Measurements from ENCODE around the gene DRICH1. TPM values are rescaled to one million over a fixed set of nuclear protein-coding genes. Genes with fewer than 3 reads are reported as not detected.
"Not testable (repeated sequence)": the region's sequence is repeated elsewhere in the genome, so short reads cannot be mapped to it uniquely, and the experiment has no call there.

DRICH1 gene
- total RNA-seq, 4 donors from 2014 or later, result 1.4 TPM; not detected in 3

DNA sequence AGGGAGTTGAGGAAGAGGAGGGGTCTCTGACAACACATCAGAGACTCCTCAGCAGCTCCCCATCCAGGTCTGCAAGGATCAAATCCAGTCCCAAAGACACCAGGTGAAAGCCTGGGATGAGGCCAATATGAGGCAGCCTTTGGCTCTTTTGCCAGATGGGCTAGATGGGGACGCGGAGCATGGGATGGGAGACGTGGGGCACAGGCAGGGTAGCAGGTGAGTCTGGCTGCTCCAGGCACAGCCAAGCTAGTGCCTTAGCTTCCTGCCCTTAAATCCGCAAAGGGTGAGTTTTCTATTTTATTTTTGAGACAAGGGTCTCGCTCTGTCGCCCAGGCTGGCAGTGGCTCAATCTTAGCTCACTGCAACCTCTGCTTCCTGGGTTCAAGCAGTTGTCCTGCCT lies 19.6 kb upstream of the DRICH1 start:
- Histone ChIP-seq H3K9me3 (no peaks in the 10 kb centered on the region), H3K27me3 (no peaks in the 10 kb centered on the region), H3K4me1 (no peaks in the 10 kb centered on the region), H3K36me3 (no peaks in the 10 kb centered on the region), H3K4me3 (no peak overlapping the region), H3K27ac (no peak overlapping the region)
- intact Hi-C loops (cut with DNase I; ENCODE audit: low total_unique reads), result no loop called here
- TF ChIP-seq, protein P1, sequence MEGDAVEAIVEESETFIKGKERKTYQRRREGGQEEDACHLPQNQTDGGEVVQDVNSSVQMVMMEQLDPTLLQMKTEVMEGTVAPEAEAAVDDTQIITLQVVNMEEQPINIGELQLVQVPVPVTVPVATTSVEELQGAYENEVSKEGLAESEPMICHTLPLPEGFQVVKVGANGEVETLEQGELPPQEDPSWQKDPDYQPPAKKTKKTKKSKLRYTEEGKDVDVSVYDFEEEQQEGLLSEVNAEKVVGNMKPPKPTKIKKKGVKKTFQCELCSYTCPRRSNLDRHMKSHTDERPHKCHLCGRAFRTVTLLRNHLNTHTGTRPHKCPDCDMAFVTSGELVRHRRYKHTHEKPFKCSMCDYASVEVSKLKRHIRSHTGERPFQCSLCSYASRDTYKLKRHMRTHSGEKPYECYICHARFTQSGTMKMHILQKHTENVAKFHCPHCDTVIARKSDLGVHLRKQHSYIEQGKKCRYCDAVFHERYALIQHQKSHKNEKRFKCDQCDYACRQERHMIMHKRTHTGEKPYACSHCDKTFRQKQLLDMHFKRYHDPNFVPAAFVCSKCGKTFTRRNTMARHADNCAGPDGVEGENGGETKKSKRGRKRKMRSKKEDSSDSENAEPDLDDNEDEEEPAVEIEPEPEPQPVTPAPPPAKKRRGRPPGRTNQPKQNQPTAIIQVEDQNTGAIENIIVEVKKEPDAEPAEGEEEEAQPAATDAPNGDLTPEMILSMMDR (IDR thresholded peaks at IDR 0.05), result no peak
- TF ChIP-seq POLR2A (IDR thresholded peaks at IDR 0.05), result no peak
- DNase-seq, result no peak

DNA sequence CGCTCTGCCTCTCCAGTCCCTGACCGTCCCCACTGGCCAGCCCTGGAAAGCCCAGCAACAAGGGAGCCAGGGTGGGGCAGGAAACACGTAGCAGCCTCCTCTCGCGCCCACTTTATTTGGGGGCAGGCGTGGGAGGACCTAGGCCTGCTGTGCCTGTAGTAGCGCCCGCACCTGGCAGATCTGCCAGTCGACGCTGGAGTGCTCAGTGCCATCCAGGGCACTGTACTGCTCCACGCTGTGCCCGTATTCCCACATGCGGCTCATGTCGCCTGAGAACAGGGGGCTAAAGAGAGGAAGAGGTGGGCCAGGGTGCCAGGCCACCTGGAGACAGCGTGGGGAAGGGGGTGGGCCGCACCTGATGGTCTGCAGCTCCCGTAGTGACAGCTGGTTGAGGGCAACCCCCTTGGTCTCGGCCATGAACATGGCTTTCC lies 17.0 kb upstream of the DRICH1 start:
- intact Hi-C loops (cut with DNase I; ENCODE audit: low total_unique reads), result no loop called here
- Histone ChIP-seq H3K9me3 (no peaks in the 10 kb centered on the region), H3K4me1 (no peaks in the 10 kb centered on the region), H3K36me3 (no peaks in the 10 kb centered on the region), H3K4me3 (no peak overlapping the region), H3K27me3 (no peaks in the 10 kb centered on the region), H3K27ac (no peak overlapping the region)
- DNase-seq, result no peak
- TF ChIP-seq, protein P1 (IDR thresholded peaks at IDR 0.05), result no peak

DNA sequence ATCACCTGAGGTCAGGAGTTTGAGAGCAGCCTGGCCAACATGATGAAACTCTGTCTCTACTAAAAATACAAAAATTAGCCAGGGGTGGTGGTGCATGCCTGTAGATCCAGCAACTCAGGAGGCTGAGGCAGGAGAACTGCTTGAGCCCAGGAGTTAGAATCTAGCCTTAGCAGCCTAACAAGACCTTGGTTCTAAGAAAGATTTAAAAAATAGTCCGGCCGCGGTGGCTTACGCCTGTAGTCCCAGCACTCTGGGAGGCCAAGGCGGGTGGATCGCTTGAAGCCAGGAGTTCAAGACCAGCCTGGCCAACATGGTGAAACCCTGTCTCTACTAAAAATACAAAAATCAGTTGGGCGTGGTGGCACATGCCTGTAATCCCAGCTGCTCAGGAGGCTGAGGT lies 14.4 kb upstream of the DRICH1 start:
- H3K4me3 ChIP-seq; H3K27me3 ChIP-seq; intact Hi-C loops (cut with DNase I; ENCODE audit: low total_unique reads); H3K27ac ChIP-seq; H3K9me3 ChIP-seq; H3K4me1 ChIP-seq; H3K36me3 ChIP-seq; DNase-seq: not testable (repeated sequence)

DNA sequence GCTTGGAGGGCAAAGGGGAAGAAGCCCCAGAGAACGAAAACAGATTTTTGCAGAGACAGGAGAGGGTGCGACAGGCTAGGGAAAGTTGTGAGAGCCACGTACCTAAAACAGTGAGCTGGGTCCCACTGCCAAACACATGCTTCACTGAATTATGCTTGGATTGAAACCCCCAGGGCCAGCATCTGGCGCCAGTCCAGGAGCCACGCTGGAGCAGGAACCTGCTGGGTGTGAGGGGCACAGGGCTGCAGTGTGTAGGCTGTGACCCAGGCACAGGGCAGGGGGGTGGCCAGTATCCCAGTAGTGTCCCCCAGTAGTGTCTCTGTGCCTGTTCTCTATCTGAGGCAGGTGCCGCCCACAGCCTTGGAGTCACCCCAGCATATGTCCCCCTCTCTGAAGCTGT lies 8.1 kb upstream of the DRICH1 start:
- intact Hi-C loops (cut with DNase I; ENCODE audit: low total_unique reads); H3K4me3 ChIP-seq; DNase-seq; H3K9me3 ChIP-seq; H3K27ac ChIP-seq; H3K36me3 ChIP-seq; H3K27me3 ChIP-seq; H3K4me1 ChIP-seq: not testable (repeated sequence)

DNA sequence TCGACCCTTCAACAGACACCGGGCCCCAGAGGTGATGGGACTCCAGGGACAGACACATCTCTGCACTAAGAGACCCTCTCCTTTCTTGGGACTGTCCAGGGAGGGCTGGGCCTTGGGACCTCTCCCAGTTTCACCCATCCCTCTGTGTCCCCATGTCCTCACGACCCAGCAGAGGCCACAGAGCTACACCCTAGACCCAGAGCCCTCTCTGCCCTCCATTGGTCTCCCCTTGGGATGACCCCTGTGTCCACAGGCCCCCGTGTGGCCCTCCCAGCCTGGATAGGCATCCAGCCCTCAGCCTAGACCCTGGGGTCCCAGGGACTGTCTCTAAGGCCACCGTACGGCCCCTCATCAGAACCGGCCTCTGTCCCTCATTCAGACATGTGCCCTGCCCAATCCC lies 7.5 kb upstream of the DRICH1 start:
- Histone ChIP-seq H3K9me3 (no peaks in the 10 kb centered on the region), H3K36me3 (no peaks in the 10 kb centered on the region), H3K4me1 (no peaks in the 10 kb centered on the region), H3K4me3 (no peak overlapping the region), H3K27me3 (no peaks in the 10 kb centered on the region), H3K27ac (no peak overlapping the region)
- no peak for DNase-seq
- intact Hi-C loops (cut with DNase I; ENCODE audit: low total_unique reads), result no loop called here
- TF ChIP-seq, protein P1 (IDR thresholded peaks at IDR 0.05), result no peak
- no peak for TF ChIP-seq POLR2A (IDR thresholded peaks at IDR 0.05)

DNA sequence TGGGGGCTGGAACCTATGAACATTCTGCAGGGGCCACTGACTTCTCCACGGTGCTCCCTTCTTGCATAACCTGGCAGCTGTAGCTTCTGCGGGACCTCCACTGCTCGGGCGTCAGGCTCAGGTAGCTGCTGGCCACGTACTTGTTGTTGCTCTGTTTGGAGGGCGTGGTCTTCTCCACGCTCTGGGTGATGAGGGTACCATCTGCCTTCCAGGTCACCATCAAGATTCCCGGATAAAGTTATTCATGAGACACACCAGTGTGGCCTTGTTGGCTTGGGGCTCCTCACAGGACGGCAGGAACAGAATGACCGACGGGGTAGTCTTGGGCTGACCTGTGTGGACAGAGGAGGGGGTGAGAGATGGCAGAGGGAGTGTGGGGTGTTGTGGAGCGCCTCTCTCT lies 6.5 kb upstream of the DRICH1 start:
- Histone ChIP-seq H3K36me3 (no peaks in the 10 kb centered on the region), H3K4me3 (no peak overlapping the region), H3K9me3 (no peaks in the 10 kb centered on the region), H3K27ac (no peak overlapping the region), H3K27me3 (no peaks in the 10 kb centered on the region), H3K4me1 (no peaks in the 10 kb centered on the region)
- intact Hi-C loops (cut with DNase I; ENCODE audit: low total_unique reads), result no loop called here
- DNase-seq, result no peak
- TF ChIP-seq, protein P1 (IDR thresholded peaks at IDR 0.05), result no peak
- TF ChIP-seq POLR2A (IDR thresholded peaks at IDR 0.05), result no peak

DNA sequence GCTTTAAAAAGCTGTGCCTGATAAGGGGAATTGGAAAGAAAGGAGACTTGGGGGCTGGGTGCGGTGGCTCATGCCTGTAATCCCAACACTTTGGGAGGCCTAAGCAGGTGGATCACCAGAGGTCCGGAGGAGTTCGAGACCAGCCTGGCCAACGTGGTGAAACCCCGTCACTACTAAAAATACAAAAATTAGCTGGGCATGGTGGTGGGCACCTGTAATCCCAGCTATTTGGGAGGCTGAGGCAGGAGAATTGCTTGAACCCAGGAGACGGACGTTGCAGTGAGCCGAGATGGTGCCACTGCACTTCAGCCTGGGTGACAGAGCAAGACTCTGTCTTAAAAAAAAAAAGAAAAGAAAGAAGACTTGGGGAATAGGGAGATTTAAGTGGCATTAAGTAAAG lies 3.2 kb upstream of the DRICH1 start:
- H3K36me3 ChIP-seq; H3K4me3 ChIP-seq; H3K9me3 ChIP-seq; H3K27me3 ChIP-seq; H3K27ac ChIP-seq; intact Hi-C loops (cut with DNase I; ENCODE audit: low total_unique reads); DNase-seq; H3K4me1 ChIP-seq: not testable (repeated sequence)

DNA sequence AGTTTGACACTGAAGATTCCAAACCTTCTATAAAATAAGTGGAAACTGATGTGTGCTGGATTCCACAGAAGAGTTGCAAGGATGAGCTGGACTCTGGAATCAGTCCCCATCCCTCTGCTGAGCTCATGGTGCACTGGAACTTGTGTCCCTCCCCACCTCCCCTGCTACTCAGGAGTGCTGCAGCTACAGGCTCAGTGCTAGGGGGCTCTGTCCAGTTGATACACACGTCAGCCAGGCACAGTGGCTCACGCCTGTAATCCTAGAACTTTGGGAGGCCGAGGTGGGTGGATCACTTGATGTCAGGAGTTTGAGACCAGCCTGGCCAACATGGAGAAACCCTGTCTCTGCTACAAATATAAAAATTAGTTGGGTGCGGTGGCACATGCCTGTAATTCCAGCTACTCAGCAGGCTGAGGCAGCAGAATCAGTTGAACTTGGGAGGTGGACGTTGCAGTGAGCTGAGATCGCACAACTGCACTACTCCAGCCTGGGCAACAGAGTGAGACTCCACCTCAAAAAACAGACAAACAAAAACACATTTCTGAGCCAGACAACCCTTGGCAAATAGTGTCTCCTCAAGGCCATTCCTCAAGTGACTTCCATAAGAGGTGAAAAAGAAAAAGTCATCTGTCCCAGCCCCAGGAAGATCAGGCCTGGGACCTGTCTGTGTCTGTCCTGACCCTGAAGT lies 3.9 kb downstream of the DRICH1 start:
- H3K4me1 ChIP-seq; H3K27ac ChIP-seq; H3K9me3 ChIP-seq; intact Hi-C loops (cut with DNase I; ENCODE audit: low total_unique reads); DNase-seq; H3K4me3 ChIP-seq; H3K27me3 ChIP-seq; H3K36me3 ChIP-seq: not testable (repeated sequence)

DNA sequence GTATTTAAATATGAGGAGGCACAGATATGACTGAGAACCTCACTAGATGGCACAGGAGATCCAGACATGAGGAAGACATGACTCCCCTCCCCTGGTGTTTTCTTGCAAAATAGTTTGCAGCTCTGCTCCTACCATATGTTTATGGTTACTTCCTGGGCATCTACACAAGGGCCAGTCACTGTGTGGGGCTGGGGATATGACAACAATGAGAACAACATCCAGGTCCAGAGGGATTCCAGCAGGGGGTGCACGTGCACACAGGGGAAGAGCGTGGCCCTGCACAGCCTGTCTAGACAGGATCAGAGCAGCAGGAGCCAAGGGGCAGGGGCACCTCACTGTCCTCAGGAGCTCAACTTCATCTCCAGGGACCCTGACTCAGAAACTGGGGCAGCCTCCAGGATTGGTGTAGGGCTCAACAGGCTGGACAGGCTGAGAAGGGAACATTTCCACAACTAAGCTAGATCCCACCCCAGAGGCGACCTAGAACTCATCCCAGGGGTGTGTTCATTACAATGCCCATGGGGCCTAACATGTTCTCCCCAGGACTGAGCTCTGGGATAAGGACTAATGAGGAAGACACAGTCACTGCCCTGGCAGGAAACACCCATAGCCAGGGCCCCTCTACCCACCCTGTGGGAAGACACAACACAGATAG lies 4.6 kb downstream of the DRICH1 start:
- DNase-seq; H3K4me3 ChIP-seq; H3K4me1 ChIP-seq; H3K27me3 ChIP-seq; H3K9me3 ChIP-seq; H3K27ac ChIP-seq; intact Hi-C loops (cut with DNase I; ENCODE audit: low total_unique reads); H3K36me3 ChIP-seq: not testable (repeated sequence)

Measured in uterus (tissue), 4 donors.